Measurements from ENCODE around the gene OSBPL10. TPM values are rescaled to one million over a fixed set of nuclear protein-coding genes. Genes with fewer than 3 reads are reported as not detected.
"Not testable (repeated sequence)": the region's sequence is repeated elsewhere in the genome, so short reads cannot be mapped to it uniquely, and the experiment has no call there.

OSBPL10 gene
- total and polyA plus RNA-seq, 7 donors, result 0.75 to 4.6 (median 2.3) TPM

- peaks cover 6% of the 10 kb centered on the region for H3K4me1 ChIP-seq
- H3K27ac ChIP-seq, result no peak overlapping the region
- no peaks in the 10 kb centered on the region for H3K9me3 ChIP-seq
- no peak for TF ChIP-seq CTCF (IDR thresholded peaks at IDR 0.05)
- ATAC-seq (no peak), DNase-seq (no peak)
- no peaks in the 10 kb centered on the region for H3K36me3 ChIP-seq (ENCODE audit: insufficient read depth in 1 of 2, low read depth in 1 of 2)
- no peak overlapping the region for H3K4me3 ChIP-seq
- intact Hi-C loops (cut with DNase I), result no loop called here
- no peaks in the 10 kb centered on the region for H3K27me3 ChIP-seq (ENCODE audit: insufficient read depth in 3 of 3, low read length in 2 of 3)
- 73 to 96% (median 87%) methylated on average over 5 of the region's 5 CpGs for WGBS, 3 donors
Observed at GRCh38 chr3:31693346-31693745, 287.7 kb downstream of the OSBPL10 start.

- no peak overlapping the region for H3K4me3 ChIP-seq
- WGBS, 3 donors, result 66 to 77% (median 68%) methylated on average over 5 of the region's 5 CpGs
- H3K4me1 ChIP-seq, result peaks cover 6% of the 10 kb centered on the region
- no peaks in the 10 kb centered on the region for H3K27me3 ChIP-seq (ENCODE audit: insufficient read depth in 3 of 3, low read length in 2 of 3)
- no peak for TF ChIP-seq CTCF (IDR thresholded peaks at IDR 0.05)
- H3K27ac ChIP-seq, result no peak overlapping the region
- H3K9me3 ChIP-seq, result no peaks in the 10 kb centered on the region
- DNase-seq (no peak), ATAC-seq (no peak)
- intact Hi-C loops (cut with DNase I), result no loop called here
- H3K36me3 ChIP-seq (ENCODE audit: insufficient read depth in 1 of 2, low read depth in 1 of 2), result no peaks in the 10 kb centered on the region
Observed at GRCh38 chr3:31692751-31693150, 288.3 kb downstream of the OSBPL10 start.

- no peak for ATAC-seq
- 28 to 53% (median 41%) methylated on average over 3 of the region's 3 CpGs for WGBS, 3 donors
- H3K9me3 ChIP-seq, result no peaks in the 10 kb centered on the region
- H3K27me3 ChIP-seq (ENCODE audit: insufficient read depth in 3 of 3, low read length in 2 of 3), result no peaks in the 10 kb centered on the region
- no peak overlapping the region for H3K4me3 ChIP-seq
- H3K27ac ChIP-seq, result no peak overlapping the region
- H3K36me3 ChIP-seq (ENCODE audit: insufficient read depth in 1 of 2, low read depth in 1 of 2), result no peaks in the 10 kb centered on the region
- intact Hi-C loops (cut with DNase I), result no loop called here
- no peak for TF ChIP-seq CTCF (IDR thresholded peaks at IDR 0.05)
- DNase-seq, result no peak
- H3K4me1 ChIP-seq, result peaks cover 6% of the 10 kb centered on the region
Observed at GRCh38 chr3:31690771-31691170, 290.3 kb downstream of the OSBPL10 start.

- ATAC-seq; H3K27ac ChIP-seq; H3K9me3 ChIP-seq; H3K4me3 ChIP-seq; H3K4me1 ChIP-seq; intact Hi-C loops (cut with DNase I); DNase-seq; H3K36me3 ChIP-seq (ENCODE audit: insufficient read depth in 1 of 2, low read depth in 1 of 2); H3K27me3 ChIP-seq (ENCODE audit: insufficient read depth in 3 of 3, low read length in 2 of 3): not testable (repeated sequence)
- WGBS, 3 donors, result 95 to 98% (median 97%) methylated on average over 4 of the region's 4 CpGs
Observed at GRCh38 chr3:31689523-31689922, 291.5 kb downstream of the OSBPL10 start.

GRCh38 chr3:31688984-31689383 lies 292.1 kb downstream of the OSBPL10 start:
- intact Hi-C loops (cut with DNase I), result no loop called here

More at GRCh38 chr3:31688984-31689383, 292.1 kb downstream of the OSBPL10 start:
- H3K36me3 ChIP-seq (ENCODE audit: insufficient read depth in 1 of 2, low read depth in 1 of 2), result no peaks in the 10 kb centered on the region
- ATAC-seq (no peak), DNase-seq (no peak)
- no peaks in the 10 kb centered on the region for H3K27me3 ChIP-seq (ENCODE audit: insufficient read depth in 3 of 3, low read length in 2 of 3)
- H3K4me3 ChIP-seq, result no peak overlapping the region
- peaks cover 6% of the 10 kb centered on the region for H3K4me1 ChIP-seq
- H3K9me3 ChIP-seq, result no peaks in the 10 kb centered on the region
- H3K27ac ChIP-seq, result no peak overlapping the region
- TF ChIP-seq CTCF (IDR thresholded peaks at IDR 0.05), result no peak
- 68 to 96% (median 81%) methylated on average over 1 of the region's 1 CpG for WGBS, 3 donors

Measured in psoas muscle (tissue), 8 donors.